Measurements from ENCODE around the gene UBALD1.

The UBALD1 gene

GRCh38 chr16:4614571-4615383 lies at the start of gene UBALD1:
Gene UBALD1 (minus strand): TSS chr16:4614888. CDS start chr16:4614797, 91 bp downstream.
- H3K4me1 ChIP-seq (ENCODE audit: control insufficient read depth, insufficient read depth, low read length), result peaks cover 7% of the 10 kb centered on the region

GRCh38 chr16:4663777-4664465 lies 49.2 kb upstream of the UBALD1 start:
- no peaks in the 10 kb centered on the region for H3K4me1 ChIP-seq (ENCODE audit: control insufficient read depth, insufficient read depth, low read length)
- H3K27me3 ChIP-seq (ENCODE audit: control insufficient read depth, insufficient read depth, low read length), result no peaks in the 10 kb centered on the region
- no peak overlapping the region for H3K9ac ChIP-seq (ENCODE audit: low read depth, low read length)
- H3K9me3 ChIP-seq (ENCODE audit: control insufficient read depth, insufficient read depth, low read length), result no peaks in the 10 kb centered on the region
- H3K4me3 ChIP-seq (ENCODE audit: low read depth, low read length), result no peak overlapping the region
- peaks cover 45% of the 10 kb centered on the region for H3K36me3 ChIP-seq (ENCODE audit: control insufficient read depth, insufficient read depth, low read length)

More at GRCh38 chr16:4614571-4615383, at the start of gene UBALD1:
- H3K36me3 ChIP-seq (ENCODE audit: control insufficient read depth, insufficient read depth, low read length), result peaks cover 6% of the 10 kb centered on the region
- H3K9ac ChIP-seq (ENCODE audit: low read depth, low read length), result peak within 1 kb of the TSS; percentile 87
- no peaks in the 10 kb centered on the region for H3K27me3 ChIP-seq (ENCODE audit: control insufficient read depth, insufficient read depth, low read length)
- H3K9me3 ChIP-seq (ENCODE audit: control insufficient read depth, insufficient read depth, low read length), result no peaks in the 10 kb centered on the region
- peak within 1 kb of the TSS; percentile 77 for H3K4me3 ChIP-seq (ENCODE audit: low read depth, low read length)

GRCh38 chr16:4663465-4663776 lies 48.7 kb upstream of the UBALD1 start:
- no peaks in the 10 kb centered on the region for H3K27me3 ChIP-seq (ENCODE audit: control insufficient read depth, insufficient read depth, low read length)

DNA sequence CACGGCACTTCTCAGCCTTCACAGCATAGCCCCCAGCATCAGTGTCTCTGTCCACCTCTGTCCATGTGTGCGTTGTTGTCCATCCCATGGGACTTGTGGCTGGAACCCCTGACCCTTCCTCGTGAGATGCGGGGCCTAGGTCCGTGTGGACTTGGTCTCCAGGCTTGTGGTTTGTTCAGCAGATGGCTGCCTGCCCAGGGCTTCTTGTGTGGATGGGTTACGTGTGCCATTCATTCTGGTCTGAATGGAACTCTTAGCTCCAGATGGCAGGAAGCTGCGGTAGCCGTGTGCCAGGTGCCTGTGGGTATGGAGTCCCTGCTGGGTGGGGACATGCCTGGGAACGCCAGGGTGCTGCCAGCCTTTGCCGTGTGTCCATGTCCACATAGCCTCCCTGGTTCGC lies 47.0 kb upstream of the UBALD1 start:
- Histone ChIP-seq H3K9ac (ENCODE audit: low read depth, low read length) (no peak overlapping the region), H3K9me3 (ENCODE audit: control insufficient read depth, insufficient read depth, low read length) (no peaks in the 10 kb centered on the region), H3K36me3 (ENCODE audit: control insufficient read depth, insufficient read depth, low read length) (peaks cover 33% of the 10 kb centered on the region), H3K4me1 (ENCODE audit: control insufficient read depth, insufficient read depth, low read length) (no peaks in the 10 kb centered on the region), H3K4me3 (ENCODE audit: low read depth, low read length) (no peak overlapping the region), H3K27me3 (ENCODE audit: control insufficient read depth, insufficient read depth, low read length) (no peaks in the 10 kb centered on the region)

More at GRCh38 chr16:4663465-4663776, 48.7 kb upstream of the UBALD1 start:
- H3K4me3 ChIP-seq (ENCODE audit: low read depth, low read length), result no peak overlapping the region
- H3K9me3 ChIP-seq (ENCODE audit: control insufficient read depth, insufficient read depth, low read length), result no peaks in the 10 kb centered on the region
- no peaks in the 10 kb centered on the region for H3K4me1 ChIP-seq (ENCODE audit: control insufficient read depth, insufficient read depth, low read length)
- peaks cover 41% of the 10 kb centered on the region for H3K36me3 ChIP-seq (ENCODE audit: control insufficient read depth, insufficient read depth, low read length)
- no peak overlapping the region for H3K9ac ChIP-seq (ENCODE audit: low read depth, low read length)

DNA sequence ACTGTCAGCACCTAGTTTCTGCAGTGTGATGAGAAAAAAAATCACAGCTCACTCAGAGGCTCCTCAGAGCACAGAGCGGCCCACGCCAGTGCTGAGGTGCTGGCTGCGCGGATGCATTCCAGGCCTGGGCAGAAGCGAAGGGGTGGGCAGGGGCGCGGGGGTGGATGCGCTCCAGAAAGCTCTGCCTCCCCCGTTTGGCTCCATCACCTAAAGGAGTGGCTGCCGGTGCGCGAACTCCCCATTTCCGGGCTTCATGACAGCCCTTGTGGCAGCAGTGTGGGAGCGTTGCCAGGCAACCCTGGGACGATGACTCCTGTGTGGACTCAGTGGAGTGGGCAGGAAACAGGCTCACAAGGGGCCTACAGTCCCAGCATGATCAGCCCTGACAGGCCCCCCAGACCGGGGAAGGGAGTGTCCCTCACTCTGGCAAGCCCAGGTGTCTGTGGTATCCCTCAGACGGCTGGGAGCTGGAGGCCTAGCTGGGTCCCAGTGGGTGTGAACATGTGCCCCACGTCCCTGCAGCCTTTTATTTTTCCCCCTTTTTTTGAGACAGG lies 45.8 kb upstream of the UBALD1 start:
- no peaks in the 10 kb centered on the region for H3K9me3 ChIP-seq (ENCODE audit: control insufficient read depth, insufficient read depth, low read length)
- peaks cover 37% of the 10 kb centered on the region for H3K36me3 ChIP-seq (ENCODE audit: control insufficient read depth, insufficient read depth, low read length)
- H3K9ac ChIP-seq (ENCODE audit: low read depth, low read length), result no peak overlapping the region
- no peaks in the 10 kb centered on the region for H3K27me3 ChIP-seq (ENCODE audit: control insufficient read depth, insufficient read depth, low read length)
- no peaks in the 10 kb centered on the region for H3K4me1 ChIP-seq (ENCODE audit: control insufficient read depth, insufficient read depth, low read length)
- H3K4me3 ChIP-seq (ENCODE audit: low read depth, low read length), result no peak overlapping the region

GRCh38 chr16:4659363-4660353 lies 45.0 kb upstream of the UBALD1 start:
- Histone ChIP-seq H3K4me1 (ENCODE audit: control insufficient read depth, insufficient read depth, low read length) (no peaks in the 10 kb centered on the region), H3K36me3 (ENCODE audit: control insufficient read depth, insufficient read depth, low read length) (peaks cover 38% of the 10 kb centered on the region), H3K27me3 (ENCODE audit: control insufficient read depth, insufficient read depth, low read length) (no peaks in the 10 kb centered on the region), H3K9ac (ENCODE audit: low read depth, low read length) (no peak overlapping the region), H3K4me3 (ENCODE audit: low read depth, low read length) (no peak overlapping the region), H3K9me3 (ENCODE audit: control insufficient read depth, insufficient read depth, low read length) (no peaks in the 10 kb centered on the region)

DNA sequence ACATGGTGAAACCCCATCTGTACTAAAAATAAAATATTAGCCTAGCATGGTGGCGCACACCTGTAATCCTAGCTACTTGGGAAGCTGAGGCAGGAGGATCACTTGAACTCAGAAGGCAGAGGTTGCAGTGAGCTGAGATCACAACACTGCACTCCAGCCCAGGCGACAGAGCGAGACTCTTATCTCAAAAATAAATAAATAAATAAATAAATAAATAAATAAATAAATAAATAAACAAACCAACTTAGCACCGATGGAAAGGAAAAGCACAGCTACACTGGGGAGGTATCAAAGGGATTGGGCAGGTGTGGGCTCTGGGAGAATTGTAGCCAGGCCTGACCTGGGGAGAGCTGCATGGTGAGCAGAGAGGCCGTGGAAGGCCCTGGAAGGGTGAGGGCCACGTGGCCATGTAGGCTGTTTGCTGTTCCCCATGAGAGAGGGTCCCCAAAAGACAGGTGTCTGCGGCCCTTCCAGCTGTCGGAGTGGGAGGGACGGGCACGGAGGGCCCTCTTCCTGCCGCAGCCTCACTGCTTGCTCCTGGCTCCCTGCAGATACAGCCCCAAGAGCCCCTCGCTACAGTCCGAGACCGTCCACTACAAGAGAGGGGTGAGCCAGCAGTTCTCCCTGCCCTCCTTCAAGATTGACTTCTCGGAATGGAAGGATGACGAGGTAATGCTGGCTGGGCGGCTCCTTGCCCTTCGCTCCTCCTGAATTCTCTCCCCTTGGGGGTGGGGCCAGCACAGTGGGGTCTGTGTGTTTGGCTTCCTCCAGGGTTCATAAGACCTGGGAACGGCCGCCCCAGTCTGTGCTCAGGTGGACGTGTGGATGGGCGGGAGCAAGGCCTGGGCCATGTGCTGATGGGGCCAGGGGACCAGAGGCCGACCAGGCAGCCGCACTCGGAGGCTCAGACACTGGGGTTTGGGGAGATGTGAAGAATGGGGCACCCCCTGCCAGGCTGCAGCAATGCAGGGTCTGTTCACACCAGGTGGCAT lies 42.3 kb upstream of the UBALD1 start:
- H3K27me3 ChIP-seq (ENCODE audit: control insufficient read depth, insufficient read depth, low read length), result no peaks in the 10 kb centered on the region
- H3K9me3 ChIP-seq (ENCODE audit: control insufficient read depth, insufficient read depth, low read length), result no peaks in the 10 kb centered on the region
- no peak overlapping the region for H3K9ac ChIP-seq (ENCODE audit: low read depth, low read length)
- H3K4me3 ChIP-seq (ENCODE audit: low read depth, low read length), result no peak overlapping the region
- H3K36me3 ChIP-seq (ENCODE audit: control insufficient read depth, insufficient read depth, low read length), result peaks cover 57% of the 10 kb centered on the region
- H3K4me1 ChIP-seq (ENCODE audit: control insufficient read depth, insufficient read depth, low read length), result no peaks in the 10 kb centered on the region

DNA sequence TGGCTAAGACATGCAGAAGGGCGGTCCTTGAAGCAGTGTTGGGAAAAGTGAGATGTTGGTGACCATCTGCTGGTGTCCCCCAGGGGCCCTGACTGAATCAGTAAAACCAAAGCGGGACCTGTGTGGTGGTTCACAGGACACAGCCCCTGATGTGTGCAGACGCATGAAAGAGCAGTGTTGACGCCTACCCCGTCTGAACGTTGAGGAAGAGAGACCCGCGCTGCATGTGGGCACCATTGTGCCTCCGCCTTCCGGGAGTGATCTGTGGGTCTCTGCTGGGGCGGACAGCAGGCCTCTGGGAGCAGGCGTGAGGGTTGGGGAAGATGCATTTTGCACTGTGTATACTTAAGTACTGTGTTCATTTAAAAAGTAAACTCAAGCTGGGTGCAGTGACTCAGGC lies 41.5 kb upstream of the UBALD1 start:
- H3K27me3 ChIP-seq (ENCODE audit: control insufficient read depth, insufficient read depth, low read length), result no peaks in the 10 kb centered on the region
- H3K4me3 ChIP-seq (ENCODE audit: low read depth, low read length), result no peak overlapping the region
- no peak overlapping the region for H3K9ac ChIP-seq (ENCODE audit: low read depth, low read length)
- no peaks in the 10 kb centered on the region for H3K4me1 ChIP-seq (ENCODE audit: control insufficient read depth, insufficient read depth, low read length)
- peaks cover 65% of the 10 kb centered on the region for H3K36me3 ChIP-seq (ENCODE audit: control insufficient read depth, insufficient read depth, low read length)
- H3K9me3 ChIP-seq (ENCODE audit: control insufficient read depth, insufficient read depth, low read length), result no peaks in the 10 kb centered on the region

GRCh38 chr16:4655801-4656200 lies 41.1 kb upstream of the UBALD1 start:
- no peaks in the 10 kb centered on the region for H3K4me1 ChIP-seq (ENCODE audit: control insufficient read depth, insufficient read depth, low read length)
- H3K36me3 ChIP-seq (ENCODE audit: control insufficient read depth, insufficient read depth, low read length), result peaks cover 69% of the 10 kb centered on the region
- H3K9ac ChIP-seq (ENCODE audit: low read depth, low read length), result no peak overlapping the region
- H3K27me3 ChIP-seq (ENCODE audit: control insufficient read depth, insufficient read depth, low read length), result no peaks in the 10 kb centered on the region
- no peaks in the 10 kb centered on the region for H3K9me3 ChIP-seq (ENCODE audit: control insufficient read depth, insufficient read depth, low read length)
- H3K4me3 ChIP-seq (ENCODE audit: low read depth, low read length), result no peak overlapping the region

GRCh38 chr16:4654964-4655590 lies 40.4 kb upstream of the UBALD1 start:
- H3K4me3 ChIP-seq (ENCODE audit: low read depth, low read length), result no peak overlapping the region
- H3K27me3 ChIP-seq (ENCODE audit: control insufficient read depth, insufficient read depth, low read length), result no peaks in the 10 kb centered on the region
- no peak overlapping the region for H3K9ac ChIP-seq (ENCODE audit: low read depth, low read length)
- H3K36me3 ChIP-seq (ENCODE audit: control insufficient read depth, insufficient read depth, low read length), result peaks cover 66% of the 10 kb centered on the region
- no peaks in the 10 kb centered on the region for H3K9me3 ChIP-seq (ENCODE audit: control insufficient read depth, insufficient read depth, low read length)
- H3K4me1 ChIP-seq (ENCODE audit: control insufficient read depth, insufficient read depth, low read length), result no peaks in the 10 kb centered on the region

Data from iPS-15b (cell line).